Glutamatergic neuron (in vitro differentiated cells): ENCODE measurements around the gene GALC. TPM values are rescaled to one million over a fixed set of nuclear protein-coding genes. Genes with fewer than 3 reads are reported as not detected.

Source experiments
- DNase-seq: peaks from one replicate; pipeline ENCODE4 v3.0.0; 2022
- H3K27ac Mint-ChIP-seq: one replicate; pipeline ENCODE4 v1.8.0; 2020; ENCODE audit warnings: mild to moderate bottlenecking, mixed read lengths, inconsistent platforms; ENCODE audit not compliant: unreplicated experiment
- H3K27me3 Mint-ChIP-seq: one replicate; pipeline ENCODE4 v1.8.0; 2020; ENCODE audit warnings: mild to moderate bottlenecking, moderate library complexity, mixed read lengths, inconsistent platforms; ENCODE audit not compliant: unreplicated experiment
- H3K36me3 Mint-ChIP-seq: one replicate; pipeline ENCODE4 v1.8.0; 2020; ENCODE audit warnings: mild to moderate bottlenecking, mixed read lengths, inconsistent platforms; ENCODE audit not compliant: unreplicated experiment
- H3K4me1 Mint-ChIP-seq: one replicate; pipeline ENCODE4 v1.8.0; 2020; ENCODE audit warnings: mild to moderate bottlenecking, low read depth, mixed read lengths, inconsistent platforms; ENCODE audit not compliant: unreplicated experiment
- H3K4me3 Mint-ChIP-seq: one replicate; pipeline ENCODE4 v1.8.0; 2020; ENCODE audit warnings: mild to moderate bottlenecking, mixed read lengths, inconsistent platforms; ENCODE audit not compliant: unreplicated experiment
- H3K9me3 Mint-ChIP-seq: one replicate; pipeline ENCODE4 v1.8.0; 2020; ENCODE audit warnings: mild to moderate bottlenecking, moderate library complexity, mixed read lengths, inconsistent platforms; ENCODE audit not compliant: unreplicated experiment
- total RNA-seq: library from RNA; stranded (reverse); fragmentation: NEBNext Ultra II Directional; extraction: Animal tissue kit (Norgen Biotek cat#: 25700); gene quantifications from one replicate; pipeline ENCODE4 v1.2.1, GENCODE V29; 2021; ENCODE audit not compliant: unreplicated experiment
- TF ChIP-seq, protein P1 (sequence below): fragments of 200-600 bp; sonication (generic); IDR thresholded peaks from one replicate; pipeline ENCODE4 v1.5.0; 2021; ENCODE audit not compliant: partially characterized antibody, unreplicated experiment

Gene GALC
- total RNA-seq, 1 donor from 2014 or later = 16.1 TPM

DNA sequence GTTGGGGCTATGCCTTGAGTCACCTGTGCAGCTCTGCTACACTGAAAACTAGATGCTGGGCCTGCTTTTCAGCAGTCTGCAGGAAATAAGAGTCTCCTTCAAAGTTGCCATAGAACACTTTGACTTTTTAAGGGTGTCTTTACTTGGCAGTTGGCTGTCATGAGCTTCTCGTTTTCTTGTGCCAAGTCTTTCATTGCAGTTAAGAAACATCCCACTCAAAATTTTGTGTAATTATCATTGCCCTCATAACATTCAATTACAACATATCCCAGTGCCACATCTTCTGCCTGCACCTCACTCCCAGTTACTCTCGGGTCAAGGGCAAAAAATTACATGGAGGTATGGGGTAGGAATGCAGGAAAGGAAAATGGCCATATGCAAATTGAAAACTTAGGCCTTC is 41.1 kb upstream of the GALC start:
- H3K4me1 Mint-ChIP-seq = no peaks in the 10 kb centered on the region
- H3K27ac Mint-ChIP-seq = no peak overlapping the region
- no peak overlapping the region for H3K4me3 Mint-ChIP-seq
- no peaks in the 10 kb centered on the region for H3K27me3 Mint-ChIP-seq
- H3K36me3 Mint-ChIP-seq = no peaks in the 10 kb centered on the region
- TF ChIP-seq, protein P1, sequence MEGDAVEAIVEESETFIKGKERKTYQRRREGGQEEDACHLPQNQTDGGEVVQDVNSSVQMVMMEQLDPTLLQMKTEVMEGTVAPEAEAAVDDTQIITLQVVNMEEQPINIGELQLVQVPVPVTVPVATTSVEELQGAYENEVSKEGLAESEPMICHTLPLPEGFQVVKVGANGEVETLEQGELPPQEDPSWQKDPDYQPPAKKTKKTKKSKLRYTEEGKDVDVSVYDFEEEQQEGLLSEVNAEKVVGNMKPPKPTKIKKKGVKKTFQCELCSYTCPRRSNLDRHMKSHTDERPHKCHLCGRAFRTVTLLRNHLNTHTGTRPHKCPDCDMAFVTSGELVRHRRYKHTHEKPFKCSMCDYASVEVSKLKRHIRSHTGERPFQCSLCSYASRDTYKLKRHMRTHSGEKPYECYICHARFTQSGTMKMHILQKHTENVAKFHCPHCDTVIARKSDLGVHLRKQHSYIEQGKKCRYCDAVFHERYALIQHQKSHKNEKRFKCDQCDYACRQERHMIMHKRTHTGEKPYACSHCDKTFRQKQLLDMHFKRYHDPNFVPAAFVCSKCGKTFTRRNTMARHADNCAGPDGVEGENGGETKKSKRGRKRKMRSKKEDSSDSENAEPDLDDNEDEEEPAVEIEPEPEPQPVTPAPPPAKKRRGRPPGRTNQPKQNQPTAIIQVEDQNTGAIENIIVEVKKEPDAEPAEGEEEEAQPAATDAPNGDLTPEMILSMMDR = no peak
- H3K9me3 Mint-ChIP-seq = no peaks in the 10 kb centered on the region
- no peak for DNase-seq

DNA sequence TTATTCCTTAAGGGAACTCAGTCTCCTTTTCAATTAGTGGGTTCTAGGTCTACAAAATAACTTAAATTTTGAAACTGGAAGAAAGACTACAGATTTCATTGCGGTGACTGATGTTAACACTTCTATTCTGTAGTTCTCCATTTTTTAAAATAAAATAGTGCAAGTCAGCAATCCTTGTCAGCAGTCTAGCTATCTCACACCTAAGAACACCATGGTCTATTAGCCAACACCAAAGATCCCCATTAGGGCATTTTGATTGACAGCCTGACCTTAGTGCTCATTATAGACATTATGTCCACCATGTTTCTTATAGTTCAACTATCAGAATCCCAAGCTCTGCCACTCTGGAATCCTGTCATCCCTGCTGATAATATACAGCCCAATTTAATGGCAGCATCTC is 39.4 kb upstream of the GALC start:
- H3K9me3 Mint-ChIP-seq = no peaks in the 10 kb centered on the region
- H3K4me1 Mint-ChIP-seq = no peaks in the 10 kb centered on the region
- H3K4me3 Mint-ChIP-seq = no peak overlapping the region

DNA sequence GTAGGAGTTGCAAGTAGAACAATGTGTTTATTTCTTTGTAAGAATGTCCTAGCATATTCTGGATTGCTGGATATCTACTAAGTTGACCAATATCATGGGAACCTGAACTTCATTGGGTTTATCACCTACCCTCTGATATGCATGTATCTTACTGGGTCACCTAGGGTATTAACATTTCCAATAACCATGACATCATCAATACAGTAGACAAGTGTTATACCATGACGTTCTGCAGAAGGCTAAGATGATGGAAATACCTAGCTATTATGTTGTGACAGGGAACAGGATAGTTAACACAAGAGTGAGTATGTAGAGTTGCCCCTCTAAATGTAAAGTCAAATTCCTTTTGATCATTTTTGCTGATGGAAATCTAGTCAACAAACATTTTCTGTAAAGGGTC is 37.9 kb upstream of the GALC start:
- Mint-ChIP-seq H3K9me3 (no peaks in the 10 kb centered on the region), H3K27me3 (no peaks in the 10 kb centered on the region), H3K36me3 (no peaks in the 10 kb centered on the region), H3K27ac (no peak overlapping the region), H3K4me1 (no peaks in the 10 kb centered on the region), H3K4me3 (no peak overlapping the region)
- TF ChIP-seq, protein P1 = no peak
- DNase-seq = no peak

More for the DNA sequence above, 39.4 kb upstream of the GALC start:
- Mint-ChIP-seq H3K27ac (no peak overlapping the region), H3K36me3 (no peaks in the 10 kb centered on the region), H3K27me3 (no peaks in the 10 kb centered on the region)
- no peak for DNase-seq
- TF ChIP-seq, protein P1 = no peak

DNA sequence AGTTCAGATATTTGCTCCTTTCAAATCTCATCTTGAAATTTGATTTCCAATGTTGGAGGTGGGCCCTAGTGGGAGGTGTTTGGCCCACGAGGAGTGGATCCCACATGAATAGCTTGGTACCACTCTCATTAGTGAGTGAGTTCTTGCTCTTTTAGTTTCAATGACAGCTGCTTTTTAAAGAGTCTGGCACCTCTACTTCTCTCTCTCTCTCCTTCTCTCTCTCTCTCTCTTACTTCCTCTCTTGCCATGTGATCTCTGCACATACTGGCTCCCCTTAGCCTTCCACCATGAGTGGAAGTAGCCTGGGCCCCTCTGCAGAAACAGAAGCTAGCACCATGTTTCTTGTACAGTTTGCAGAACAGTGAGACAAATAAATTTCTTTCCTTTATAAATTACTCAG is 37.1 kb upstream of the GALC start:
- DNase-seq = no peak
- Mint-ChIP-seq H3K36me3 (no peaks in the 10 kb centered on the region), H3K27me3 (no peaks in the 10 kb centered on the region), H3K4me1 (peaks cover under 1% of the 10 kb centered on the region), H3K4me3 (no peak overlapping the region), H3K9me3 (no peaks in the 10 kb centered on the region), H3K27ac (no peak overlapping the region)
- TF ChIP-seq, protein P1 = no peak

DNA sequence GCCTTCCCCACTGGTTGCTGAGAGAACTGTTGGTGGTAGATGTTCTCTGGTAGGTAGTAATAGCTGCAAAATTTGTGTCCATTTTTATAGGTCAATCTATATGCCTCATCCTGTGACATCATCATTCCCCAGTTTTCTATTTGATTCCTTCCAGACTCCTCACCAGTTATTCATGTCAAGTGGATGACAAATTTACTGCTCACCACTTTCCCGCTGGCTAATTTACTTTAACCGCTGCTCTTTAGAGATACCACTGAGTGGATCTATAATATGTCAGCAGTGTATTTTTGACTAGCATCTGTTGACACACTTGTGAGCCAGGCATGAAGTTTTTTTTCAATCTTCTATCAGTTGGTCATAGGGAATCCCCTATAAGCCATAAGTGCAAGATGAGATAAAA is 36.5 kb upstream of the GALC start:
- no peaks in the 10 kb centered on the region for H3K36me3 Mint-ChIP-seq
- TF ChIP-seq, protein P1 = no peak
- no peaks in the 10 kb centered on the region for H3K9me3 Mint-ChIP-seq
- H3K4me3 Mint-ChIP-seq = no peak overlapping the region
- H3K27me3 Mint-ChIP-seq = no peaks in the 10 kb centered on the region
- H3K27ac Mint-ChIP-seq = no peak overlapping the region
- DNase-seq = no peak
- H3K4me1 Mint-ChIP-seq = peaks cover 5% of the 10 kb centered on the region
